ENCODE data around the gene PSTPIP2. TPM values are rescaled to one million over a fixed set of nuclear protein-coding genes. Genes with fewer than 3 reads are reported as not detected.
"Not testable (repeated sequence)": the region's sequence is repeated elsewhere in the genome, so short reads cannot be mapped to it uniquely, and the experiment has no call there.

PSTPIP2 gene
- total RNA-seq, 4 donors from 2014 or later = 0.59 to 5.9 (median 3.2) TPM

DNA sequence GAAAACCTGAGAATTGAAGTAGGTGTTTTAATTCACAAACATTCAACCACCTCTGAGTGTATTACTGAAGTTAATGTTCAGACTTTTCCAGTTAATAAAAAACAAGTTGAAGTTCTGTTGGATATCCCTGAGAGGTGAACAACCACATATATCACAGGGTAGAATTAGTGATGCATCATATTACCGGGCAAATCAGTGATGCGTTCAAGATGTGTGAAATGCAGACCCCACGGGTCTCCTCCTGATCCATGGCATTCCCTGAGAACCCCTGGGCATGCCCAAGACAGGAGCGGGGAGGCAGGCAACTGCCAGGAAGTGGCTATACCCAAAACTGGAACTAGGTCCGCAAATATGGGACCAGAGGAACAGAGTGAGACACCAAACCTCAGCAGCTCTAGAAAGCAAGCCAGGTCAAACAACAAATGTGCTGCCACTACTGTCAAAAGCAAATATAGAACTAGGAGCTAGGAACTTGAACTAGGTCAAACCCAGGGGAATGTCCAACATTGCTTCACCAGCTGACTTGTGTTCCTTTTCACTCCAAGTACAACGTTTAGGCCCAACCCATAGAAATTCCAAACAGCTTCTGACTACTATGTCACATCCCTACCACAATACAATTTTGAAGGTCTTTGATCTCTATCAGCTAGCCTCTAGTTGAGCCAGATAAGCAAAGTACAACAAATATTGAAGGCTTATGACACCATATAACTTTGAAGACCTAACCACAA lies 20.2 kb downstream of the PSTPIP2 start:
- no peaks in the 10 kb centered on the region for H3K27me3 ChIP-seq
- intact Hi-C loops (cut with DNase I; ENCODE audit: low total_unique reads) = no loop called here
- TF ChIP-seq, protein P1, sequence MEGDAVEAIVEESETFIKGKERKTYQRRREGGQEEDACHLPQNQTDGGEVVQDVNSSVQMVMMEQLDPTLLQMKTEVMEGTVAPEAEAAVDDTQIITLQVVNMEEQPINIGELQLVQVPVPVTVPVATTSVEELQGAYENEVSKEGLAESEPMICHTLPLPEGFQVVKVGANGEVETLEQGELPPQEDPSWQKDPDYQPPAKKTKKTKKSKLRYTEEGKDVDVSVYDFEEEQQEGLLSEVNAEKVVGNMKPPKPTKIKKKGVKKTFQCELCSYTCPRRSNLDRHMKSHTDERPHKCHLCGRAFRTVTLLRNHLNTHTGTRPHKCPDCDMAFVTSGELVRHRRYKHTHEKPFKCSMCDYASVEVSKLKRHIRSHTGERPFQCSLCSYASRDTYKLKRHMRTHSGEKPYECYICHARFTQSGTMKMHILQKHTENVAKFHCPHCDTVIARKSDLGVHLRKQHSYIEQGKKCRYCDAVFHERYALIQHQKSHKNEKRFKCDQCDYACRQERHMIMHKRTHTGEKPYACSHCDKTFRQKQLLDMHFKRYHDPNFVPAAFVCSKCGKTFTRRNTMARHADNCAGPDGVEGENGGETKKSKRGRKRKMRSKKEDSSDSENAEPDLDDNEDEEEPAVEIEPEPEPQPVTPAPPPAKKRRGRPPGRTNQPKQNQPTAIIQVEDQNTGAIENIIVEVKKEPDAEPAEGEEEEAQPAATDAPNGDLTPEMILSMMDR (IDR thresholded peaks at IDR 0.05) = no peak
- TF ChIP-seq POLR2A (IDR thresholded peaks at IDR 0.05) = no peak
- H3K9me3 ChIP-seq = no peaks in the 10 kb centered on the region
- no peak overlapping the region for H3K27ac ChIP-seq
- H3K4me1 ChIP-seq = no peaks in the 10 kb centered on the region
- H3K4me3 ChIP-seq = no peak overlapping the region
- no peak for DNase-seq
- H3K36me3 ChIP-seq = no peaks in the 10 kb centered on the region

DNA sequence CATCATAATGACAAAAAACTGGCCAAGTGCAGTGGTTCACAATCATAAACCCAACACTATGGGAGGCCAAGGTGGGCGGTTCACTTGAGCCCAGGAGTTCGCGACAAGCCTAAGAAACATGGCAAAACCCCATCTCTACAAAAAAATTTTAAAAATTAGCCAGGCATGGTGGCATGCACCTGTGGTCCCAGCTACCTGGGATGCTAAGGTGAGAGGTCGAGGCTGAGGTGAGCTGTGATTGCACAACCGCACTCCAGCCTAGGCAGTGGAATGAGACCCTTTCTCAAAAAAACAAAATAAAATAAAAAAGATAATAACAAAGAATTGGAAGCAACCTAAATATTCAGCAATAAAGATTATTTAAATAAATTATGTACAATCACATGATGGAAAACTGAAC lies 21.8 kb downstream of the PSTPIP2 start:
- TF ChIP-seq, protein P1 (IDR thresholded peaks at IDR 0.05) = no peak
- TF ChIP-seq POLR2A (IDR thresholded peaks at IDR 0.05) = no peak
- no peaks in the 10 kb centered on the region for H3K4me1 ChIP-seq
- intact Hi-C loops (cut with DNase I; ENCODE audit: low total_unique reads) = no loop called here
- no peak for DNase-seq
- H3K27ac ChIP-seq = no peak overlapping the region
- H3K36me3 ChIP-seq = no peaks in the 10 kb centered on the region
- no peaks in the 10 kb centered on the region for H3K9me3 ChIP-seq
- no peaks in the 10 kb centered on the region for H3K27me3 ChIP-seq
- H3K4me3 ChIP-seq = no peak overlapping the region

DNA sequence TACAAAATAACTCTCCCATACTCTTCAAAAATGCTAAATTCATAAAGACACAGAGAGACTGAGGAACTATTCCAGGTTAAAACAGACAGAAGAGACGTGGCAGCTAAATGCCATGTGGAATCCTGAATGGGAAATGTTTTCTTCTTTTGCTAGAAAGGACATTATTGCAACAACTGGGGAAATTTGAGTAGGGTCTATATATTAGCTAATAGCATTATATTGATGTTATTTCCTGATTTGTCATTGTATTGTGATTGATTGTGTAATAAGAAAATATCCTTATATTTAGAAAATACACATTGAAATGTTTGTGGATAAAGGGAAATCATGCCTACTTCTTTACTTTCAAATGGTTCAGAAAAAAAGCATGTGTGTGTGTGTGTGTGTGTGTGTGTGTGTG lies 23.4 kb downstream of the PSTPIP2 start:
- Histone ChIP-seq H3K9me3 (no peaks in the 10 kb centered on the region), H3K4me3 (no peak overlapping the region), H3K4me1 (no peaks in the 10 kb centered on the region), H3K27ac (no peak overlapping the region), H3K36me3 (no peaks in the 10 kb centered on the region), H3K27me3 (no peaks in the 10 kb centered on the region)
- no peak for TF ChIP-seq POLR2A (IDR thresholded peaks at IDR 0.05)
- TF ChIP-seq, protein P1 (IDR thresholded peaks at IDR 0.05) = no peak
- no peak for DNase-seq
- intact Hi-C loops (cut with DNase I; ENCODE audit: low total_unique reads) = no loop called here

DNA sequence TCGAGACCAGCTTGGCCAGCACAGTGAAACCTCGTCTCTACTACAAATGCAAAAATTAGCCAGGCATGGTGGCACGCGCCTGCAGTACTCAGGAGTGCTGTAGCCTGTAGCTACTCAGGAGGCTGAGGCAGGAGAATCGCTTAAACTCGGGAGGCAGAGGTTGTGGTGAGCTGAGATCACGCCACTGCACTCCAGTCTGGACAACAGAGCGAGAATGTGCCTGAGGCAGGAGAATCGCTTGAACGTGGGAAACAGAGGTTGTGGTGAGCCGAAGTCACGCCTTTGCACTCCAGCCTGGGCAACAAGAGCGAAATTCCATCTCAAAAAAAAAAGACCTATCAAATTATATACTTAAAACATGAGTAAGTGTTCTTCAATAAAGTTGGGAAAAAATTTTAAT lies 24.7 kb downstream of the PSTPIP2 start:
- H3K27me3 ChIP-seq; H3K27ac ChIP-seq; H3K4me1 ChIP-seq; intact Hi-C loops (cut with DNase I; ENCODE audit: low total_unique reads); H3K4me3 ChIP-seq; DNase-seq; H3K36me3 ChIP-seq; H3K9me3 ChIP-seq: not testable (repeated sequence)

DNA sequence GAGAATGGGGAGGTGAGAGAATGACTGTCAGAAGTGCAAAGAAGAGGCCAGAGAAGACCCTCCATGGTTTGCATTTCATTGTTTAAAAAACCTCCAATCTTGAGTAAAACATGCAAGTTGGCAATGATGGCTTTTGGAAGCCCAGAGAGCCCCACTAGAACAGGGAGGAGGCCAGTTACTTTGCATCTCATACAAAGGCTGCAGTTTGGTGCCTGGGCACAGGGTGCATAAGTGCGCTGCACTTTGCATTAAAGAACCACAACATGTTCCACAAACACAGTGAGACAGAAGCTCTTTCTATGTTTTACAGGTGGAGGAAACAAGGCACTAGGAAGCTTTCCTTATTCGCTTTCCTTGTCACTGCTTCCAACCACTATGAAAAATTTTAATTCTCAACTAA lies 25.4 kb downstream of the PSTPIP2 start:
- Histone ChIP-seq H3K36me3 (no peaks in the 10 kb centered on the region), H3K4me1 (no peaks in the 10 kb centered on the region), H3K27ac (no peak overlapping the region), H3K9me3 (no peaks in the 10 kb centered on the region), H3K27me3 (no peaks in the 10 kb centered on the region), H3K4me3 (no peak overlapping the region)
- no peak for DNase-seq
- intact Hi-C loops (cut with DNase I; ENCODE audit: low total_unique reads) = no loop called here
- TF ChIP-seq, protein P1 (IDR thresholded peaks at IDR 0.05) = no peak
- no peak for TF ChIP-seq POLR2A (IDR thresholded peaks at IDR 0.05)

DNA sequence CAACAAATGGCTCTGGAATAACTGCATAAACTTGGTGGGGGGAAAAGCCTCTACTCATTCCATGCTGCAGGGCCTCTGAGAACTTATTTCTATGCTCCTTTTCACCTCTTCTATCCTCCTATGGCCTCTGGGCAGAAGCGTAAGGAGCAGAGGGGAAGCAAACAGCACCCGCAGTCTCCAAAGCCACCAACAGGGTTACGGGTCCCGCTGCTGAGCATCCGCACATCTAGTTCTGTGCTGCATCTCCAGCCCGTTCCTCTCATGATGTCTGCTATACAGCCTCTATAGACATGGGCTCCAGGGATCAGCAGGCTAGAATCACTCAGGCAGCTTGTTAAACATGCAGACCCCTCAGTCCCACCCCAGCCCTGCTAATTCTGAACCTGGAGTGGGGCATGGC lies 25.9 kb downstream of the PSTPIP2 start:
- no peaks in the 10 kb centered on the region for H3K4me1 ChIP-seq
- no peaks in the 10 kb centered on the region for H3K36me3 ChIP-seq
- H3K4me3 ChIP-seq = no peak overlapping the region
- H3K9me3 ChIP-seq = no peaks in the 10 kb centered on the region
- no peak for DNase-seq
- H3K27ac ChIP-seq = no peak overlapping the region
- intact Hi-C loops (cut with DNase I; ENCODE audit: low total_unique reads) = no loop called here
- H3K27me3 ChIP-seq = no peaks in the 10 kb centered on the region
- TF ChIP-seq POLR2A (IDR thresholded peaks at IDR 0.05) = no peak
- TF ChIP-seq, protein P1 (IDR thresholded peaks at IDR 0.05) = no peak

All from uterus (tissue), 4 donors.